Measurements from ENCODE around the gene PROZ. TPM values are rescaled to one million over a fixed set of nuclear protein-coding genes. Genes with fewer than 3 reads are reported as not detected.

The PROZ gene
- total and polyA plus RNA-seq, 9 of the 15 experiments (the other 6 are each of a cell fraction or from before 2014, with no cell fraction given), result not detected

GRCh38 chr13:113166681-113167080 lies 8.2 kb downstream of the PROZ start (continued):
- TF ChIP-seq LCOR (CRISPR knock-in tag; IDR thresholded peaks at IDR 0.05) (no peak), CBFA2T2 (conservative IDR thresholded peaks at IDR 0.05) (no peak), UBTF (IDR thresholded peaks at IDR 0.05; ENCODE audit: borderline replicate concordance in 1 of 2, low read depth in 2 of 2, low read length in 2 of 2) (no peak), POU5F1 (IDR thresholded peaks at IDR 0.05; ENCODE audit: borderline replicate concordance, low read depth, low read length, partially characterized antibody) (no peak)

DNA sequence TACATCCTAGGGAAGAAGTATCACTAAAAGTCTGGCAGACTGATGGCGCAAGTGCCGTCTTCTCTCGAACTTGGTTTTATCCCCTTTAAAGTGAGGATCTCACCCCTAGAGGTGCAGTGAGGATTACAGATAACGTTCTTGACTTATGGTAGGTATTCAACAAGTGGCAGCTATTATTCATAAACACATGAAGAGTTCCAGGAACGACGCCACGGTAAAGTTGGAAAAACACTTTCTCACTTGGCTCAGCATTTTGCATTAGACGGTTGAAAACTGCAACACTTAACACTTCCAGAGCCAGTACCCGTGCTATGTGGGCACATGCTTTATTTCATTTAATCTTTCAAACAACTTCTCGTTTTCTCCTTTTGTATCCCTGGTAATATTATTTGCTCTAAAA lies 8.7 kb downstream of the PROZ start:
- H3K4me2 ChIP-seq (ENCODE audit: insufficient read depth, low read length), result no peak overlapping the region
- BruUV-seq (replicated peaks), result no TSS peak
- WGBS (ENCODE audit: insufficient coverage, low coverage, missing lambda C conversion rate), result 84% methylated on average over 9 of the region's 10 CpGs
- no peak overlapping the region for H2AFZ ChIP-seq (ENCODE audit: low read depth, low read length)
- DNase-seq (ENCODE audit: extremely low read depth in 1 of 4, low spot score in 3 of 4), result no peak
- H3K36me3 ChIP-seq (ENCODE audit: control insufficient read depth, insufficient read depth, low read length), result peaks cover 15% of the 10 kb centered on the region; the same call in 2 of the 3 replicates
- H3K27me3 ChIP-seq (ENCODE audit: control insufficient read depth in 2 of 2, insufficient read depth in 2 of 2, low read length in 2 of 2), result no peaks in the 10 kb centered on the region
- H3K9me1 ChIP-seq (ENCODE audit: control insufficient read depth, insufficient read depth, low read length), result no peaks in the 10 kb centered on the region
- in situ Hi-C loops (cut with MboI) (no loop called here), intact Hi-C loops (cut with micrococcal nuclease) (no loop called here)
- no peak for ATAC-seq
- H3K9me3 ChIP-seq (replicated peaks; ENCODE audit: control insufficient read depth, insufficient read depth, low read depth, low read length), result no peaks in the 10 kb centered on the region
- TF ChIP-seq ZNF507 (tag; conservative IDR thresholded peaks at IDR 0.05) (0 out of 2 replicates have a peak, but pooled peaks have one; percentile 3), PRMT5 (CRISPR knock-in tag; IDR thresholded peaks at IDR 0.05) (no peak)
- no peaks in the 10 kb centered on the region for H3K79me2 ChIP-seq (ENCODE audit: control insufficient read depth, insufficient read depth, low read length)
- H3K27ac ChIP-seq (ENCODE audit: extremely low read depth, low read depth, low read length), result no peak overlapping the region
- H3K4me1 ChIP-seq (replicated peaks in 1 of 2; ENCODE audit: control insufficient read depth in 2 of 2, insufficient read depth in 2 of 2, low read length in 2 of 2), result peaks cover 0 to 9% of the 10 kb centered on the region in 2 experiments; a peak in 2 of 5 replicates
- no peak overlapping the region for H3K4me3 ChIP-seq
- FAIRE-seq, result no peak
- H4K20me1 ChIP-seq (replicated peaks; ENCODE audit: control insufficient read depth, insufficient read depth, low read length), result no peaks in the 10 kb centered on the region
- H3K9ac ChIP-seq (ENCODE audit: insufficient read depth in 1 of 2, low read depth in 2 of 2, low read length in 2 of 2), result no peak overlapping the region
- POLR2A ChIA-PET, result no interaction called here
- CTCF ChIA-PET (ENCODE audit: low intra/inter-chr PET ratio), result no interaction called here

All from K562 (cell line).